Kidney epithelial cell (primary cell): ENCODE results near the gene DCP1B. TPM values are rescaled to one million over a fixed set of nuclear protein-coding genes. Genes with fewer than 3 reads are reported as not detected.

Experiments used
- DNase-seq: peaks from one replicate; pipeline ENCODE4 v3.0.0-alpha.2; 2010; ENCODE audit warnings: low read depth
- H3K27me3 ChIP-seq: 2 replicates; pipeline ENCODE4 v1.6.0; 2011; ENCODE audit warnings: low read length; ENCODE audit not compliant: control insufficient read depth, insufficient read depth
- H3K36me3 ChIP-seq: 2 replicates; pipeline ENCODE4 v1.5.1; 2011; ENCODE audit warnings: low read length; ENCODE audit not compliant: control insufficient read depth, insufficient read depth
- H3K4me3 ChIP-seq: 2 replicates; pipeline ENCODE4 v1.5.1; 2011; ENCODE audit warnings: low read depth, mild to moderate bottlenecking, control low read depth, low read length
- CTCF ChIP-seq: IDR thresholded peaks from 2 replicates; pipeline ENCODE4 v1.5.1; 2011; ENCODE audit warnings: mild to moderate bottlenecking, moderate library complexity, low read length, control low read depth, inconsistent platforms; ENCODE audit not compliant: insufficient read depth, poor library complexity, severe bottlenecking
- total RNA-seq: library from RNA; depleted of rRNA; stranded (reverse); fragments of >200 nt; gene quantifications from 2 replicates; pipeline ENCODE4 v1.2.3, GENCODE V29; 2015

The DCP1B gene
- total RNA-seq, 1 donor from 2014 or later, result 22.4 TPM

- H3K4me3 ChIP-seq, result no peak overlapping the region
- DNase-seq, result peak; percentile 50
- TF ChIP-seq CTCF, result no peak
- H3K36me3 ChIP-seq, result peaks cover 1% of the 10 kb centered on the region
- no peaks in the 10 kb centered on the region for H3K27me3 ChIP-seq
Observed at GRCh38 chr12:1993341-1993740, 10.9 kb downstream of the DCP1B start.

- Histone ChIP-seq H3K4me3 (no peak overlapping the region), H3K27me3 (no peaks in the 10 kb centered on the region), H3K36me3 (peaks cover 1% of the 10 kb centered on the region)
- DNase-seq, result no peak
- no peak for TF ChIP-seq CTCF
Observed at GRCh38 chr12:1992732-1993131, 11.5 kb downstream of the DCP1B start.

GRCh38 chr12:1989111-1989510 lies 15.1 kb downstream of the DCP1B start:
- DNase-seq, result no peak
- Histone ChIP-seq H3K27me3 (no peaks in the 10 kb centered on the region), H3K4me3 (no peak overlapping the region), H3K36me3 (no peaks in the 10 kb centered on the region)
- TF ChIP-seq CTCF, result no peak

GRCh38 chr12:1984759-1985158 lies 19.5 kb downstream of the DCP1B start:
- TF ChIP-seq CTCF, result no peak
- no peak for DNase-seq
- Histone ChIP-seq H3K4me3 (no peak overlapping the region), H3K36me3 (no peaks in the 10 kb centered on the region), H3K27me3 (no peaks in the 10 kb centered on the region)

- no peak for TF ChIP-seq CTCF
- Histone ChIP-seq H3K4me3 (no peak overlapping the region), H3K27me3 (no peaks in the 10 kb centered on the region), H3K36me3 (no peaks in the 10 kb centered on the region)
- no peak for DNase-seq
Observed at GRCh38 chr12:1980282-1980681, 24.0 kb downstream of the DCP1B start.

- no peak for TF ChIP-seq CTCF
- DNase-seq, result no peak
- Histone ChIP-seq H3K4me3 (no peak overlapping the region), H3K27me3 (no peaks in the 10 kb centered on the region), H3K36me3 (no peaks in the 10 kb centered on the region)
Observed at GRCh38 chr12:1978078-1978862, 26.0 kb downstream of the DCP1B start.
